ENCODE data around the gene GPR3.

Gene GPR3

GRCh38 chr1:27361553-27361952 lies 30.9 kb upstream of the GPR3 start:
- H3K27me3 ChIP-seq: peaks cover 0 to 22% (median 16%) of the 10 kb centered on the region in 11 experiments; a peak in 15 of 22 replicates
- peak overlapping the region in 3 of 11 experiments; percentile 83 to 89 (median 85); a peak in 5 of 22 replicates for H3K4me2 ChIP-seq
- no peak for TF ChIP-seq Cebpa-rat (IDR thresholded peaks at IDR 0.05)
- no peak overlapping the region for H3K4me3 ChIP-seq
- peaks cover 36 to 67% (median 58%) of the 10 kb centered on the region in 10 experiments for H3K4me1 ChIP-seq
- H4K20me1 ChIP-seq: peaks cover 0 to 43% (median 0%) of the 10 kb centered on the region in 11 experiments; a peak in 3 of 22 replicates
- H3K27ac ChIP-seq: no peak overlapping the region
- H3K9me3 ChIP-seq (replicated peaks in 1 of 11): no peaks in the 10 kb centered on the region
- H3K36me3 ChIP-seq: peaks cover 0 to 43% (median 0%) of the 10 kb centered on the region in 11 experiments; a peak in 6 of 22 replicates
- no peak overlapping the region for H3K9ac ChIP-seq

GRCh38 chr1:27363766-27364695 lies 28.4 kb upstream of the GPR3 start:
- H3K4me3 ChIP-seq: no peak overlapping the region
- TF ChIP-seq Cebpa-rat (IDR thresholded peaks at IDR 0.05): no peak
- H3K9me3 ChIP-seq (replicated peaks in 1 of 11): no peaks in the 10 kb centered on the region
- peak overlapping the region; percentile 88 to 100 (median 96) for H3K4me2 ChIP-seq
- H3K4me1 ChIP-seq: peaks cover 49 to 76% (median 69%) of the 10 kb centered on the region in 10 experiments
- peaks cover 0 to 20% (median 11%) of the 10 kb centered on the region in 11 experiments; a peak in 15 of 22 replicates for H3K27me3 ChIP-seq
- H3K9ac ChIP-seq: peak overlapping the region in 4 of 11 experiments; percentile 0 to 84 (median 54); a peak in 4 of 22 replicates
- peaks cover 0 to 30% (median 0%) of the 10 kb centered on the region in 11 experiments; a peak in 5 of 22 replicates for H3K36me3 ChIP-seq
- H3K27ac ChIP-seq: peak overlapping the region in 6 of 11 experiments; percentile 39 to 81 (median 68); a peak in 9 of 22 replicates
- H4K20me1 ChIP-seq: peaks cover 0 to 29% (median 0%) of the 10 kb centered on the region in 11 experiments; a peak in 3 of 22 replicates

- peak in 3 of 11 experiments; percentile 51 to 77 (median 73); a peak in 4 of 22 replicates for TF ChIP-seq Cebpa-rat (IDR thresholded peaks at IDR 0.05)
- Histone ChIP-seq H3K4me3 (peak overlapping the region in 9 of 10 experiments; percentile 65 to 84 (median 70); a peak in 11 of 20 replicates), H3K9me3 (replicated peaks in 1 of 11) (no peaks in the 10 kb centered on the region), H3K27ac (peak overlapping the region in 9 of 11 experiments; percentile 36 to 81 (median 62); a peak in 18 of 22 replicates), H3K27me3 (peaks cover 0 to 12% (median 4%) of the 10 kb centered on the region in 11 experiments; a peak in 12 of 22 replicates), H3K4me1 (peaks cover 52 to 76% (median 69%) of the 10 kb centered on the region in 10 experiments), H3K9ac (peak overlapping the region in 10 of 11 experiments; percentile 0 to 87 (median 80); a peak in 13 of 22 replicates), H3K4me2 (peak overlapping the region; percentile 88 to 100 (median 96)), H3K36me3 (peaks cover 0 to 28% (median 0%) of the 10 kb centered on the region in 11 experiments; a peak in 5 of 22 replicates), H4K20me1 (peaks cover 0 to 21% (median 0%) of the 10 kb centered on the region in 11 experiments; a peak in 3 of 22 replicates)
Measured at GRCh38 chr1:27364696-27365371, 27.6 kb upstream of the GPR3 start.

- H3K27ac ChIP-seq: peak overlapping the region; percentile 67 to 88 (median 75)
- no peak for TF ChIP-seq Cebpa-rat (IDR thresholded peaks at IDR 0.05)
Measured at GRCh38 chr1:27365372-27366112, 26.9 kb upstream of the GPR3 start.

GRCh38 chr1:27366113-27366410 lies 26.4 kb upstream of the GPR3 start:
- Histone ChIP-seq H3K9me3 (replicated peaks in 1 of 11) (no peaks in the 10 kb centered on the region), H3K27ac (peak overlapping the region; percentile 67 to 88 (median 75)), H4K20me1 (peaks cover 0 to 12% (median 0%) of the 10 kb centered on the region in 11 experiments; a peak in 2 of 22 replicates), H3K4me1 (peaks cover 52 to 77% (median 70%) of the 10 kb centered on the region in 10 experiments), H3K27me3 (0 out of 22 replicates have a peak, but pooled peaks cover 0 to 2% (median 0%) of the 10 kb centered on the region in 11 experiments), H3K4me2 (peak overlapping the region; percentile 88 to 100 (median 96)), H3K9ac (peak overlapping the region; percentile 76 to 87 (median 83)), H3K36me3 (peaks cover 0 to 28% (median 0%) of the 10 kb centered on the region in 11 experiments; a peak in 5 of 22 replicates), H3K4me3 (peak overlapping the region; percentile 65 to 84 (median 70))
- no peak for TF ChIP-seq Cebpa-rat (IDR thresholded peaks at IDR 0.05)

More at GRCh38 chr1:27365372-27366112, 26.9 kb upstream of the GPR3 start:
- Histone ChIP-seq H3K4me3 (peak overlapping the region; percentile 65 to 84 (median 70)), H3K9ac (peak overlapping the region; percentile 76 to 87 (median 83)), H3K36me3 (peaks cover 0 to 28% (median 0%) of the 10 kb centered on the region in 11 experiments; a peak in 5 of 22 replicates), H3K4me2 (peak overlapping the region; percentile 88 to 100 (median 96)), H4K20me1 (peaks cover 0 to 17% (median 0%) of the 10 kb centered on the region in 11 experiments; a peak in 2 of 22 replicates), H3K9me3 (replicated peaks in 1 of 11) (no peaks in the 10 kb centered on the region), H3K4me1 (peaks cover 55 to 79% (median 71%) of the 10 kb centered on the region in 10 experiments), H3K27me3 (peaks cover 0 to 7% (median 3%) of the 10 kb centered on the region in 11 experiments; a peak in 7 of 22 replicates)

GRCh38 chr1:27366411-27367159 lies 25.8 kb upstream of the GPR3 start, which contains the start of gene MAP3K6:
Gene MAP3K6, minus strand, starts transcription at chr1:27366961. Its CDS starts 364 bp downstream, at chr1:27366597.
- Histone ChIP-seq H3K27me3 (no peaks in the 10 kb centered on the region), H3K4me2 (peak within 1 kb of the TSS; percentile 88 to 100 (median 96)), H3K27ac (peak within 1 kb of the TSS; percentile 67 to 88 (median 75)), H3K4me1 (peaks cover 52 to 78% (median 70%) of the 10 kb centered on the region in 10 experiments), H3K9ac (peak within 1 kb of the TSS; percentile 76 to 87 (median 83)), H4K20me1 (peaks cover 0 to 10% (median 0%) of the 10 kb centered on the region in 11 experiments; a peak in 1 of 22 replicates), H3K4me3 (peak within 1 kb of the TSS; percentile 65 to 84 (median 70)), H3K9me3 (replicated peaks in 1 of 11) (no peaks in the 10 kb centered on the region), H3K36me3 (peaks cover 0 to 28% (median 0%) of the 10 kb centered on the region in 11 experiments; a peak in 5 of 22 replicates)
- no peak for TF ChIP-seq Cebpa-rat (IDR thresholded peaks at IDR 0.05)

GRCh38 chr1:27367160-27367650 lies 25.2 kb upstream of the GPR3 start:
- H3K9ac ChIP-seq: peak overlapping the region in 9 of 11 experiments; percentile 76 to 87 (median 83); a peak in 19 of 22 replicates

More at GRCh38 chr1:27367160-27367650, 25.2 kb upstream of the GPR3 start:
- no peak for TF ChIP-seq Cebpa-rat (IDR thresholded peaks at IDR 0.05)
- Histone ChIP-seq H3K4me3 (peak overlapping the region; percentile 65 to 84 (median 70); a peak in 18 of 20 replicates), H3K4me2 (peak overlapping the region; percentile 88 to 100 (median 96)), H4K20me1 (peaks cover 0 to 6% (median 0%) of the 10 kb centered on the region in 11 experiments; a peak in 1 of 22 replicates), H3K9me3 (replicated peaks in 1 of 11) (no peaks in the 10 kb centered on the region), H3K27ac (peak overlapping the region in 8 of 11 experiments; percentile 73 to 88 (median 77); a peak in 13 of 22 replicates), H3K4me1 (peaks cover 52 to 84% (median 76%) of the 10 kb centered on the region in 10 experiments), H3K27me3 (no peaks in the 10 kb centered on the region), H3K36me3 (peaks cover 0 to 24% (median 0%) of the 10 kb centered on the region in 11 experiments; a peak in 5 of 22 replicates)
